Gastrocnemius medialis (tissue), 4 donors: ENCODE results near the gene TPR.

ENCODE experiments used
- POLR2A ChIP-seq, 2 donors: fragments of 450-650 bp; IDR thresholded peaks; one replicate each; pipeline ENCODE4 v1.6.1; 2017; ENCODE audit warnings: antibody characterized with exemption in 2 of 2, mild to moderate bottlenecking in 2 of 2, moderate library complexity in 2 of 2
- TF ChIP-seq, protein P1 (sequence below), 5 experiments: fragments of 450-650 bp in 3 of 5; fragments of 200-600 bp in 2 of 5; sonication (generic) in 2 of 5; IDR thresholded peaks in 4 of 5; conservative IDR thresholded peaks in 1 of 5; 1 replicate in 4 of 5; 2 replicates in 1 of 5; pipeline ENCODE4 v1.5.1; 2016 to 2019; ENCODE audit warnings: antibody characterized with exemption in 5 of 5, mild to moderate bottlenecking in 3 of 5, moderate library complexity in 3 of 5

GRCh38 chr1:186289943-186290545 lies 85.0 kb downstream of the TPR start:
- TF ChIP-seq, protein P1, sequence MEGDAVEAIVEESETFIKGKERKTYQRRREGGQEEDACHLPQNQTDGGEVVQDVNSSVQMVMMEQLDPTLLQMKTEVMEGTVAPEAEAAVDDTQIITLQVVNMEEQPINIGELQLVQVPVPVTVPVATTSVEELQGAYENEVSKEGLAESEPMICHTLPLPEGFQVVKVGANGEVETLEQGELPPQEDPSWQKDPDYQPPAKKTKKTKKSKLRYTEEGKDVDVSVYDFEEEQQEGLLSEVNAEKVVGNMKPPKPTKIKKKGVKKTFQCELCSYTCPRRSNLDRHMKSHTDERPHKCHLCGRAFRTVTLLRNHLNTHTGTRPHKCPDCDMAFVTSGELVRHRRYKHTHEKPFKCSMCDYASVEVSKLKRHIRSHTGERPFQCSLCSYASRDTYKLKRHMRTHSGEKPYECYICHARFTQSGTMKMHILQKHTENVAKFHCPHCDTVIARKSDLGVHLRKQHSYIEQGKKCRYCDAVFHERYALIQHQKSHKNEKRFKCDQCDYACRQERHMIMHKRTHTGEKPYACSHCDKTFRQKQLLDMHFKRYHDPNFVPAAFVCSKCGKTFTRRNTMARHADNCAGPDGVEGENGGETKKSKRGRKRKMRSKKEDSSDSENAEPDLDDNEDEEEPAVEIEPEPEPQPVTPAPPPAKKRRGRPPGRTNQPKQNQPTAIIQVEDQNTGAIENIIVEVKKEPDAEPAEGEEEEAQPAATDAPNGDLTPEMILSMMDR (IDR thresholded peaks at IDR 0.05 in 4 of 5, conservative IDR thresholded peaks at IDR 0.05 in 1 of 5), result no peak
- TF ChIP-seq POLR2A (IDR thresholded peaks at IDR 0.05), result no peak
